HepG2 (cell line): Measurements from ENCODE around the gene PLEKHA8. TPM values are rescaled to one million over a fixed set of nuclear protein-coding genes. Genes with fewer than 3 reads are reported as not detected.

ENCODE experiments used
- AHDC1 ChIP-seq: sonication (generic); formaldehyde crosslinking; IDR thresholded peaks from 2 replicates; pipeline ENCODE4 v1.5.1; 2020; ENCODE audit warnings: mild to moderate bottlenecking, missing genetic modification reagents, borderline replicate concordance
- BHLHE40 ChIP-seq: IDR thresholded peaks from 2 replicates; pipeline ENCODE4 v1.6.1; 2011; ENCODE audit warnings: low read length, improper control_type of control experiment
- CEBPB ChIP-seq: IDR thresholded peaks from 2 replicates; pipeline ENCODE4 v1.6.1; 2011; ENCODE audit warnings: low read depth, low read length, improper control_type of control experiment, borderline replicate concordance
- HES4 ChIP-seq: sonication (generic); formaldehyde crosslinking; IDR thresholded peaks from 2 replicates; pipeline ENCODE4 v1.9.0; 2021; ENCODE audit warnings: mild to moderate bottlenecking, missing genetic modification reagents, borderline replicate concordance
- HNRNPLL ChIP-seq: fragments of 200-400 bp; formaldehyde crosslinking; IDR thresholded peaks from 2 replicates; pipeline ENCODE4 v1.6.1; 2017; ENCODE audit warnings: mild to moderate bottlenecking, low read depth, low read length; ENCODE audit not compliant: poor library complexity, severe bottlenecking
- IKZF1 ChIP-seq: fragments of 450-650 bp; IDR thresholded peaks from 2 replicates; pipeline ENCODE4 v1.7.1; 2016
- KMT2A ChIP-seq: sonication (generic); formaldehyde crosslinking; IDR thresholded peaks from 2 replicates; pipeline ENCODE4 v1.4.0; 2020; ENCODE audit warnings: missing genetic modification reagents
- MXI1 ChIP-seq: IDR thresholded peaks from 3 replicates; pipeline ENCODE4 v1.6.1; 2012; ENCODE audit warnings: low read depth, low read length, inconsistent platforms, borderline replicate concordance
- NFAT5 ChIP-seq: sonication (generic); formaldehyde crosslinking; IDR thresholded peaks from 2 replicates; pipeline ENCODE4 v1.4.0; 2020; ENCODE audit warnings: missing genetic modification reagents
- PCBP2 ChIP-seq: fragments of 200-400 bp; formaldehyde crosslinking; optimal IDR thresholded peaks from 2 replicates; pipeline ENCODE3; 2018; ENCODE audit warnings: low read length, low read depth; ENCODE audit not compliant: poor library complexity, severe bottlenecking
- PHF5A ChIP-seq: IDR thresholded peaks from one replicate; pipeline ENCODE4 v1.6.1; 2018; ENCODE audit warnings: low read depth, missing genetic modification reagents; ENCODE audit not compliant: unreplicated experiment
- RXRB ChIP-seq: IDR thresholded peaks from 2 replicates; pipeline ENCODE4 v1.6.1; 2016; ENCODE audit warnings: borderline replicate concordance, missing genetic modification reagents, missing compliant biosample characterization
- SATB2 ChIP-seq: sonication (generic); formaldehyde crosslinking; IDR thresholded peaks from 2 replicates; pipeline ENCODE4 v1.5.0; 2020; ENCODE audit warnings: missing genetic modification reagents
- TEAD3 ChIP-seq: optimal IDR thresholded peaks from 2 replicates; pipeline ENCODE3; 2016; ENCODE audit warnings: borderline replicate concordance
- ZBTB25 ChIP-seq: IDR thresholded peaks from 2 replicates; pipeline ENCODE4 v1.6.1; 2018; ENCODE audit warnings: missing genetic modification reagents
- ZNF101 ChIP-seq: sonication (generic); formaldehyde crosslinking; IDR thresholded peaks from 2 replicates; pipeline ENCODE4 v1.4.0; 2020; ENCODE audit warnings: mild to moderate bottlenecking, low read depth, missing genetic modification reagents, borderline replicate concordance
- ZNF3 ChIP-seq: IDR thresholded peaks from 2 replicates; pipeline ENCODE4 v1.7.0; 2017; ENCODE audit warnings: inconsistent platforms
- ZNF576 ChIP-seq: sonication (generic); formaldehyde crosslinking; IDR thresholded peaks from 2 replicates; pipeline ENCODE4 v1.4.0; 2020; ENCODE audit warnings: mild to moderate bottlenecking, missing genetic modification reagents
- ZNF678 ChIP-seq: sonication (generic); formaldehyde crosslinking; IDR thresholded peaks from 2 replicates; pipeline ENCODE4 v1.4.0; 2020; ENCODE audit warnings: mild to moderate bottlenecking, missing genetic modification reagents
- polyA plus RNA-seq, 8 experiments: library from polyadenylated mRNA; depleted of rRNA in 3 of 8; stranded (reverse) in 7 of 8; unstranded in 1 of 8; fragments of >200 nt; fragmentation: Illumina TruSeq in 4 of 8; extraction: Trizol in 4 of 8; gene quantifications; 2 replicates each; pipeline versions ENCODE4 v1.2.1 to v1.2.3, GENCODE V29; 2011 to 2016; ENCODE audit warnings: low read depth in 4 of 8, missing spikeins in 1 of 8, mixed read lengths in 1 of 8; ENCODE audit not compliant: insufficient read depth in 1 of 8
- total RNA-seq, 5 experiments: library from RNA; depleted of rRNA; stranded (reverse); fragments of >200 nt; fragmentation: Illumina TruSeq; extraction: Trizol; gene quantifications; 2 replicates each; pipeline ENCODE4 v1.2.3, GENCODE V29; 2016; ENCODE audit warnings: low read depth in 1 of 5

PLEKHA8 gene
- total and polyA plus RNA-seq, 2 of the 13 experiments (the other 11 are each of a cell fraction or from before 2014, with no cell fraction given): 12.5 to 26.4 TPM

- TF ChIP-seq AHDC1 (CRISPR knock-in tag): no peak
- no peak for TF ChIP-seq ZNF3 (CRISPR knock-in tag)
- TF ChIP-seq PCBP2: no peak
- TF ChIP-seq BHLHE40: 0 out of 2 replicates have a peak, but pooled peaks have one; percentile 16
- peak; percentile 71; the same call in 2 of the 3 replicates for TF ChIP-seq MXI1
- TF ChIP-seq ZNF101 (CRISPR knock-in tag): no peak
- TF ChIP-seq NFAT5 (CRISPR knock-in tag): no peak
- TF ChIP-seq CEBPB: peak; percentile 37; the same call in 1 of the 2 replicates
- TF ChIP-seq ZBTB25: no peak; the same call in 1 of the 2 replicates
- TF ChIP-seq IKZF1: no peak
- TF ChIP-seq ZNF576: no peak
- no peak for TF ChIP-seq HES4 (CRISPR knock-in tag)
- TF ChIP-seq RXRB: no peak; the same call in 1 of the 2 replicates
- no peak for TF ChIP-seq PHF5A (CRISPR knock-in tag)
- no peak for TF ChIP-seq HNRNPLL
- TF ChIP-seq ZNF678 (CRISPR knock-in tag): no peak
- peak; percentile 88 for TF ChIP-seq TEAD3 (CRISPR knock-in tag)
- TF ChIP-seq SATB2 (CRISPR knock-in tag): no peak
- no peak for TF ChIP-seq KMT2A (CRISPR knock-in tag)
These were observed 40.3 kb upstream of the PLEKHA8 start (continued) for GRCh38 chr7:29987811-29988317.
